Right lobe of liver (tissue), 6 donors: Measurements from ENCODE around the gene OTOP2. TPM values are rescaled to one million over a fixed set of nuclear protein-coding genes. Genes with fewer than 3 reads are reported as not detected.

ENCODE experiments used
- ATAC-seq, 4 donors: fragments of 200-7000 bp; cut with Tn5 transposase; one replicate each; pipeline ENCODE4 v1.9.1; 2020; ENCODE audit warnings: mild to moderate bottlenecking in 4 of 4, moderate library complexity in 4 of 4
- DNase-seq, 3 donors: peaks; one replicate each; pipeline ENCODE4 v3.0.0-alpha.2; 2020
- H3K27ac ChIP-seq, 3 donors: fragments of 200-600 bp; one replicate each; pipeline ENCODE4 v1.8.0; 2022
- H3K27me3 ChIP-seq, 2 donors: fragments of 200-600 bp; one replicate each; pipeline ENCODE4 v1.8.0; 2022
- H3K36me3 ChIP-seq, 4 donors: fragments of 200-600 bp; sonication (generic) in 1 of 4; one replicate each; pipeline versions ENCODE4 v1.5.1 to v1.8.0; 2017 to 2022; ENCODE audit warnings: control low read depth in 1 of 4
- H3K4me1 ChIP-seq, 4 donors: fragments of 200-600 bp; sonication (generic) in 1 of 4; one replicate each; pipeline versions ENCODE4 v1.5.1 to v1.8.0; 2017 to 2022; ENCODE audit warnings: control low read depth in 1 of 4
- H3K4me3 ChIP-seq, 3 donors: fragments of 200-600 bp; one replicate each; pipeline ENCODE4 v1.8.0; 2022
- H3K9me3 ChIP-seq, 4 donors: fragments of 200-600 bp; sonication (generic) in 1 of 4; one replicate each; pipeline versions ENCODE4 v1.5.1 to v1.8.0; 2017 to 2022; ENCODE audit warnings: control low read depth in 1 of 4
- CTCF ChIP-seq, 4 donors: fragments of 200-600 bp in 3 of 4; fragments of 450-650 bp in 1 of 4; IDR thresholded peaks; one replicate each; pipeline versions ENCODE4 v1.5.1 to v1.8.0; 2016 to 2022; ENCODE audit warnings: antibody characterized with exemption in 4 of 4, mild to moderate bottlenecking in 2 of 4
- POLR2A ChIP-seq: fragments of 450-650 bp; IDR thresholded peaks from one replicate; pipeline ENCODE4 v1.6.1; 2017; ENCODE audit warnings: antibody characterized with exemption, mild to moderate bottlenecking
- WGBS: methylation state at CpG from one replicate; pipeline ENCODE4 v1.1.6; 2018; ENCODE audit warnings: low coverage, low lambda C conversion rate; ENCODE audit not compliant: insufficient coverage; ENCODE audit errors: missing lambda C conversion rate; 5-methylcytosine and 5-hydroxymethylcytosine counted together
- intact Hi-C, 2 donors: fragments of 100-400 bp; cut with DNase I; formaldehyde crosslinking; loops; one replicate each; pipeline versions ENCODE4 v1.11.2 to v1.14.1; 2022
- total RNA-seq, 6 experiments: library from RNA; depleted of rRNA in 2 of 6; stranded (reverse); fragments of >200 nt in 2 of 6; fragmentation: NEBNext Ultra II Directional in 3 of 6; extraction: Animal tissue kit (Norgen Biotek cat#: 25700) in 3 of 6; gene quantifications; one replicate each; pipeline versions ENCODE4 v1.1.0 to v1.2.4, GENCODE V29; 2016 to 2023
- donor health status: DM: no; HTN: yes; CAD: no.
- donor health status: DM: no; HTN: no; CAD: no.
- donor health status: DM: no; HTN: no; CAD: no.
- donor health status: DM: no; HTN: yes; CAD: no.
- donor health status: DM: no; HTN: yes; CAD: no.

OTOP2 gene
- total RNA-seq, 6 experiments from 2014 or later, result not detected

- H3K9me3 ChIP-seq, result no peaks in the 10 kb centered on the region
- no peak overlapping the region for H3K27ac ChIP-seq
- DNase-seq (no peak), ATAC-seq (peak in 3 of 4 donors; percentile 35 to 51 (median 40))
- WGBS, result 57% methylated on average over 13 of the region's 15 CpGs
- H3K4me1 ChIP-seq, result no peaks in the 10 kb centered on the region
- TF ChIP-seq POLR2A, result no peak
- no peak for TF ChIP-seq CTCF (IDR thresholded peaks at IDR 0.05)
- no peaks in the 10 kb centered on the region for H3K27me3 ChIP-seq
- H3K4me3 ChIP-seq, result no peak overlapping the region
- H3K36me3 ChIP-seq, result no peaks in the 10 kb centered on the region
- intact Hi-C loops, result no loop called here
These were observed 40.8 kb upstream of the OTOP2 start for GRCh38 chr17:74883241-74883745.

DNA sequence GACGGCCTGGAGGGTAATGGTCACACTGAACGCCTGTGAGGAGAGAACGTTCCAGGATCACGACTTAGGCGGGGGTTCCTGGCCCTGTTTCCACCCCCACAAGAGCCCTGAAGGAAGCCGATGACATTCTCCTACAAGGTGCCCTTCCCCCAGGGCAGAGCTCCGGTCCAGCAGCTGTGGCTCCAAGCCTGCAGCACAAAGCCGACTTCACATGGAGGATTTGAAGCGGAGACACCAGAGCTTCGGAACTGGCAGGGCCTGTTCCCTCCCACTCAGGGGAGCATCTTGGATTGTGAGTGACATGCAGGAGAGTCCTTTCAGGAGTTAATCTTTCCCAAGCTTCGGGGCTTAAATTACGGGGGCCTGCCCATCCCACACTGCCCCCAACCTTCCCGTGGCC, 35.6 kb upstream of the OTOP2 start:
- ATAC-seq, result no peak
- intact Hi-C loops, result no loop called here

GRCh38 chr17:74890554-74890953, 33.5 kb upstream of the OTOP2 start:
- DNase-seq, result no peak
- Histone ChIP-seq H3K27ac (no peak overlapping the region), H3K36me3 (no peaks in the 10 kb centered on the region), H3K27me3 (no peaks in the 10 kb centered on the region), H3K4me1 (no peaks in the 10 kb centered on the region), H3K4me3 (no peak overlapping the region), H3K9me3 (no peaks in the 10 kb centered on the region)
- intact Hi-C loops, result no loop called here
- no peak for ATAC-seq
- WGBS, result 85% methylated on average over 2 of the region's 7 CpGs
- TF ChIP-seq POLR2A (no peak), CTCF (IDR thresholded peaks at IDR 0.05) (no peak)

More for the DNA sequence above, 35.6 kb upstream of the OTOP2 start:
- no peaks in the 10 kb centered on the region for H3K4me1 ChIP-seq
- WGBS, result 61% methylated on average over 3 of the region's 13 CpGs
- H3K36me3 ChIP-seq, result no peaks in the 10 kb centered on the region
- H3K27me3 ChIP-seq, result no peaks in the 10 kb centered on the region
- DNase-seq, result no peak
- no peak overlapping the region for H3K27ac ChIP-seq
- no peak for TF ChIP-seq POLR2A
- TF ChIP-seq CTCF (IDR thresholded peaks at IDR 0.05), result no peak
- no peaks in the 10 kb centered on the region for H3K9me3 ChIP-seq
- H3K4me3 ChIP-seq, result no peak overlapping the region

- H3K36me3 ChIP-seq, result no peaks in the 10 kb centered on the region
- WGBS, result 66% methylated on average over 6 of the region's 20 CpGs
- no peaks in the 10 kb centered on the region for H3K27me3 ChIP-seq
- H3K4me3 ChIP-seq, result no peak overlapping the region
- no peak for TF ChIP-seq CTCF (IDR thresholded peaks at IDR 0.05)
- no peak for TF ChIP-seq POLR2A
- intact Hi-C loops, result no loop called here
- DNase-seq, result no peak
- ATAC-seq, result peak in 3 of 4 donors; percentile 2 to 27 (median 7)
- no peak overlapping the region for H3K27ac ChIP-seq
- no peaks in the 10 kb centered on the region for H3K4me1 ChIP-seq
- H3K9me3 ChIP-seq, result no peaks in the 10 kb centered on the region
These were observed 31.8 kb upstream of the OTOP2 start for GRCh38 chr17:74892013-74892841.
